ENCODE results near the gene RPAIN. TPM values are rescaled to one million over a fixed set of nuclear protein-coding genes. Genes with fewer than 3 reads are reported as not detected.

Gene RPAIN
- total and polyA plus RNA-seq, 2 donors (not counting 3 experiments of a cell fraction or from before 2014, with no cell fraction given), result 39.3 to 55.9 TPM

- TF ChIP-seq MYC (IDR thresholded peaks at IDR 0.05; ENCODE audit: low read depth, low read length), result no peak
- TF ChIP-seq CTCF (IDR thresholded peaks at IDR 0.05; ENCODE audit: extremely low read depth in 1 of 2, insufficient read depth in 1 of 2, low read depth in 1 of 2, low read length in 2 of 2), result no peak
- no peak for TF ChIP-seq MAX (IDR thresholded peaks at IDR 0.05; ENCODE audit: insufficient read depth, insufficient read length)
- TF ChIP-seq POLR2AphosphoS5 (IDR thresholded peaks at IDR 0.05; ENCODE audit: insufficient read depth, low read depth, low read length), result no peak
- TF ChIP-seq EZH2 (IDR thresholded peaks at IDR 0.05; ENCODE audit: borderline replicate concordance, low read depth, low read length, severe bottlenecking), result no peak
- no peak for TF ChIP-seq POLR2A (IDR thresholded peaks at IDR 0.05; ENCODE audit: low read depth, low read length)
- peaks cover 7 to 15% of the 10 kb centered on the region in 2 experiments for H3K36me3 ChIP-seq (ENCODE audit: control insufficient read depth in 2 of 2, extremely low read depth in 1 of 2, insufficient read depth in 2 of 2, low read length in 2 of 2)
- H3K9ac ChIP-seq (replicated peaks; ENCODE audit: extremely low read depth, insufficient read depth, low read length), result no peak overlapping the region
- no peaks in the 10 kb centered on the region for H3K4me1 ChIP-seq (ENCODE audit: control insufficient read depth, extremely low read depth, insufficient read depth, low read length)
- H3K79me2 ChIP-seq (ENCODE audit: control insufficient read depth, insufficient read depth, low read length), result peaks cover 12% of the 10 kb centered on the region
- no peak overlapping the region for H3K27ac ChIP-seq (ENCODE audit: insufficient read depth, low read depth, low read length)
- DNase-seq (ENCODE audit: low read depth, low spot score) (no peak), FAIRE-seq (no peak)
- no peak overlapping the region for H3K4me2 ChIP-seq (ENCODE audit: insufficient read depth, low read length)
- no peaks in the 10 kb centered on the region for H4K20me1 ChIP-seq (replicated peaks; ENCODE audit: control insufficient read depth, extremely low read depth, insufficient read depth, low read length)
- POLR2A ChIA-PET, result no interaction called here
- no TSS peak for BruUV-seq (replicated peaks)
- H2AFZ ChIP-seq (ENCODE audit: low read depth, low read length), result no peak overlapping the region
- H3K9me3 ChIP-seq (replicated peaks; ENCODE audit: control insufficient read depth, insufficient read depth, low read length), result no peaks in the 10 kb centered on the region
- dilution Hi-C loops (cut with MboI; ENCODE audit: extremely low pct_ligation_motif_present, low sequenced_read_pairs), result no loop called here
- H3K9me1 ChIP-seq (replicated peaks; ENCODE audit: control insufficient read depth, extremely low read depth, insufficient read depth, low read length), result no peaks in the 10 kb centered on the region
- intact Hi-C loops (cut with micrococcal nuclease), result no loop called here
- no peak overlapping the region for H3K4me3 ChIP-seq (replicated peaks in 1 of 3; ENCODE audit: insufficient read depth in 1 of 3, low read depth in 1 of 3, low read length in 3 of 3)
- H3K27me3 ChIP-seq (ENCODE audit: control insufficient read depth in 2 of 2, insufficient read depth in 2 of 2, low read length in 2 of 2), result no peaks in the 10 kb centered on the region
- CTCF ChIA-PET, result no interaction called here
Measured at GRCh38 chr17:5472511-5472910, 52.5 kb downstream of the RPAIN start.

GRCh38 chr17:5473906-5474305, 53.9 kb downstream of the RPAIN start:
- ChIA-PET POLR2A (interaction anchor here (0.6 kb wide), 1 partner anchor 24 kb away, joined by 6 read pairs; no protein-coding TSS in a partner anchor), CTCF (no interaction called here)
- Histone ChIP-seq H3K4me2 (ENCODE audit: insufficient read depth, low read length) (no peak overlapping the region), H4K20me1 (replicated peaks; ENCODE audit: control insufficient read depth, extremely low read depth, insufficient read depth, low read length) (no peaks in the 10 kb centered on the region), H2AFZ (ENCODE audit: low read depth, low read length) (no peak overlapping the region), H3K9me1 (replicated peaks; ENCODE audit: control insufficient read depth, extremely low read depth, insufficient read depth, low read length) (no peaks in the 10 kb centered on the region), H3K9ac (replicated peaks; ENCODE audit: extremely low read depth, insufficient read depth, low read length) (no peak overlapping the region), H3K4me3 (replicated peaks in 1 of 3; ENCODE audit: insufficient read depth in 1 of 3, low read depth in 1 of 3, low read length in 3 of 3) (no peak overlapping the region), H3K9me3 (replicated peaks; ENCODE audit: control insufficient read depth, insufficient read depth, low read length) (no peaks in the 10 kb centered on the region), H3K4me1 (ENCODE audit: control insufficient read depth, extremely low read depth, insufficient read depth, low read length) (no peaks in the 10 kb centered on the region), H3K36me3 (ENCODE audit: control insufficient read depth in 2 of 2, extremely low read depth in 1 of 2, insufficient read depth in 2 of 2, low read length in 2 of 2) (peaks cover 15 to 28% of the 10 kb centered on the region in 2 experiments), H3K27me3 (ENCODE audit: control insufficient read depth in 2 of 2, insufficient read depth in 2 of 2, low read length in 2 of 2) (no peaks in the 10 kb centered on the region), H3K79me2 (ENCODE audit: control insufficient read depth, insufficient read depth, low read length) (peaks cover 2% of the 10 kb centered on the region), H3K27ac (ENCODE audit: insufficient read depth, low read depth, low read length) (no peak overlapping the region)
- TF ChIP-seq POLR2AphosphoS5 (IDR thresholded peaks at IDR 0.05; ENCODE audit: insufficient read depth, low read depth, low read length) (no peak), FOS (IDR thresholded peaks at IDR 0.05; ENCODE audit: borderline replicate concordance, insufficient read depth, low read length) (no peak), MAX (IDR thresholded peaks at IDR 0.05; ENCODE audit: insufficient read depth, insufficient read length) (no peak), GATA2 (IDR thresholded peaks at IDR 0.05; ENCODE audit: insufficient read depth, insufficient read length, low read depth, low read length) (no peak)
- no peak for DNase-seq (ENCODE audit: low read depth, low spot score)
- FAIRE-seq, result no peak
- BruUV-seq (replicated peaks), result no TSS peak
- dilution Hi-C loops (cut with MboI; ENCODE audit: extremely low pct_ligation_motif_present, low sequenced_read_pairs) (no loop called here), intact Hi-C loops (cut with micrococcal nuclease) (no loop called here)
